ENCODE results near the gene HSF2BP.

The HSF2BP gene

DNA sequence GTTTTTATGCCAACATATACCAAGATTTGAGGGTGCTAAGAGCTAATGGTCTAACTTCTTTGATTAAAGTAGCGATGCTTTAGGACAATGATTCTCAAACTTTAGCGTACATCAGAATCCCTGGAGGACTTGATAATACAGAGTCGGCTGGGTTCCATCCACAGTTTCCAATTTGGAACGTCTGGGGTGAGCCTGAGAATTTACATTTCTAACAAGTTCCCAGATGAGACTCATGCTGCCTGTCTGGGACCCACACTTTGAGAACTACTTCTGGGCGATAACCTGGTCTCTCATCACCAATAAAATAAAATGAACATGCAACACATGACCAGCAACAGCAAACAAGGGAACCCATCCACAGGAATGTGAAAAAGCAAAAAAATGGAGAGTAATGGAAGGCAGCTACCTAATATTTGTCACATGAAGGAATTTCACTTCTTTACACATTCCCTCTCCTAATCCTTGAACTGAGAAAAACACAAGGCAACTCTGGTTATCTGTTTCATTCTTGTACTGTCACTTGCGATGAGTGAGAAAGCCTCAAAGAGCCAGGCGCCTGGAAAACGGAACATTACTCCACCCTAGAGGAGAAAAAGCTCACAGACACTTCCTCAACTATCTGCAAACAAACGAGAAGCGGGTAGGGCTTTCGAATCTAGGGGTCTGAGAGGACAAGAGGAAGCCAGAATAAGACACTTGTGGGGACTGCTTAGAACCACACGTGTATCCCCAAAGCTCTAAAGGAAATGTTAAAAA, 14.0 kb downstream of the HSF2BP start:
- in situ Hi-C loops (cut with HindIII; ENCODE audit: low pct_ligation_motif_present, low sequenced_read_pairs): no loop called here
- TF ChIP-seq, protein P1, sequence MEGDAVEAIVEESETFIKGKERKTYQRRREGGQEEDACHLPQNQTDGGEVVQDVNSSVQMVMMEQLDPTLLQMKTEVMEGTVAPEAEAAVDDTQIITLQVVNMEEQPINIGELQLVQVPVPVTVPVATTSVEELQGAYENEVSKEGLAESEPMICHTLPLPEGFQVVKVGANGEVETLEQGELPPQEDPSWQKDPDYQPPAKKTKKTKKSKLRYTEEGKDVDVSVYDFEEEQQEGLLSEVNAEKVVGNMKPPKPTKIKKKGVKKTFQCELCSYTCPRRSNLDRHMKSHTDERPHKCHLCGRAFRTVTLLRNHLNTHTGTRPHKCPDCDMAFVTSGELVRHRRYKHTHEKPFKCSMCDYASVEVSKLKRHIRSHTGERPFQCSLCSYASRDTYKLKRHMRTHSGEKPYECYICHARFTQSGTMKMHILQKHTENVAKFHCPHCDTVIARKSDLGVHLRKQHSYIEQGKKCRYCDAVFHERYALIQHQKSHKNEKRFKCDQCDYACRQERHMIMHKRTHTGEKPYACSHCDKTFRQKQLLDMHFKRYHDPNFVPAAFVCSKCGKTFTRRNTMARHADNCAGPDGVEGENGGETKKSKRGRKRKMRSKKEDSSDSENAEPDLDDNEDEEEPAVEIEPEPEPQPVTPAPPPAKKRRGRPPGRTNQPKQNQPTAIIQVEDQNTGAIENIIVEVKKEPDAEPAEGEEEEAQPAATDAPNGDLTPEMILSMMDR (IDR thresholded peaks at IDR 0.05; ENCODE audit: low read depth, low read length, missing control alignments): peak; percentile 82
- H3K27me3 ChIP-seq (replicated peaks): no peaks in the 10 kb centered on the region
- H3K27ac ChIP-seq: peak overlapping the region; percentile 65
- no peaks in the 10 kb centered on the region for H3K36me3 ChIP-seq (replicated peaks)
- DNase-seq: peak; percentile 84
- no peak overlapping the region for H3K4me3 ChIP-seq (ENCODE audit: low read depth, low read length)

DNA sequence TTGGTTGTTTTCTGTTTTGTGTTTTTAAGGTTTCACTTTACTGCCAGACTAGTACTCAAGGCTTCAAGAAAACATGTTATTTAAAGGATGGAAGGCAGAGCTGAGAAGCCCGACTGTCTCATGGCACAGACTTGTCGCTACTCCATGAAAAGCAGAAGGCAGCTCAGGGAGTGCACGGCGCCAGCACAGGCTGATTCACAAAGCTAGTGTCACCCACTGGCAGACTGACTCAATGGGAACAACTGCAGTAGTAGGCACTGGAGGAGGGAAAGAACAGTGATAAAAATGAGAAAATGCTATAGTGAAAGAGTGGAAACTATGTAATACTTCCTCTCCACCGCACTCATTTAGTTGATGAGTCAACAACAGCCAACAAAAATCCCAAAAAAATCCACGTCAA, 14.7 kb downstream of the HSF2BP start:
- in situ Hi-C loops (cut with HindIII; ENCODE audit: low pct_ligation_motif_present, low sequenced_read_pairs): no loop called here
- TF ChIP-seq, protein P1 (IDR thresholded peaks at IDR 0.05; ENCODE audit: low read depth, low read length, missing control alignments): no peak

DNA sequence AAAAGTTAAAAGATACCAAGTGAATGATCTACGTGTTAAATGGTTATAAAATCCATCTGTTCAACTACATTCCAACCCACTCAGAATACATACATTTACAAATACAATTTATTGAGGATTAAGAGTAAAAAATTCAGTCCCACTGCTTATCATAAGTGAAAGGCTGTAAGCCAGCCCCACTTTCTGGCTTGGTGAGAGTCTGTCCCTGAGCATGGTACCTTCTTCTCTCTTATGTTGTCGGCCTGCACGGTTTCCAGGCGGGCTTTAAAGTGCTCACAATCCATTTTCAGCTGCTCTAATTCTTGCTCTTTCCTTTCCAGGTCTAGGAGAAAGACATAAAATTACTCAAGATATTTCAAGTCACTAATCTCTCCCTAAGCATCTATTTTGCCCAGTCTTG, 15.2 kb downstream of the HSF2BP start:
- H3K27me3 ChIP-seq (replicated peaks): no peaks in the 10 kb centered on the region
- no peaks in the 10 kb centered on the region for H3K36me3 ChIP-seq (replicated peaks)
- H3K4me3 ChIP-seq (ENCODE audit: low read depth, low read length): no peak overlapping the region
- in situ Hi-C loops (cut with HindIII; ENCODE audit: low pct_ligation_motif_present, low sequenced_read_pairs): no loop called here
- DNase-seq: no peak
- TF ChIP-seq, protein P1 (IDR thresholded peaks at IDR 0.05; ENCODE audit: low read depth, low read length, missing control alignments): no peak
- peak overlapping the region; percentile 65 for H3K27ac ChIP-seq

More for the DNA sequence above, 14.7 kb downstream of the HSF2BP start:
- Histone ChIP-seq H3K27ac (peak overlapping the region; percentile 65), H3K4me3 (ENCODE audit: low read depth, low read length) (no peak overlapping the region), H3K36me3 (replicated peaks) (no peaks in the 10 kb centered on the region), H3K27me3 (replicated peaks) (no peaks in the 10 kb centered on the region)
- DNase-seq: peak; percentile 59

DNA sequence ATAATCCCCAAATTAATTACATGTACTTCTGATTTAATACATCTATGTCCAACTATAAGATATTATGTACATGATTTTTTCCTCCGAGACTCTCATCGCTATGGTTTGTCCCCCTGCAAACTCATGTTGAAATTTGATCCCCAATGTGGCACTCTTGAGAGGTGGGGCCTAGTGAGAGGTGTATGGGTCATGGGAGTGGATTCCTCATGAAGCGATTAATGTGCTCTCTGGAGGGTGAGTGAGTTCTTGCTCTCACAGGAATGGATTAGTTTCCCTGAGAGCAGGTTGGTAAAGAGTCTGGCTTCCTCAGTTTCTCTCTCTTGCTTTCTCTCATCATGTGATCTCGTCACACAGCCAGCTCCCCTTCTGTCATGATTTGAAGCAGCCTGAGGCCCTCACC, 16.1 kb downstream of the HSF2BP start:
- no peak overlapping the region for H3K27ac ChIP-seq
- TF ChIP-seq, protein P1 (IDR thresholded peaks at IDR 0.05; ENCODE audit: low read depth, low read length, missing control alignments): no peak
- no peak for DNase-seq
- no peaks in the 10 kb centered on the region for H3K27me3 ChIP-seq (replicated peaks)
- no peaks in the 10 kb centered on the region for H3K36me3 ChIP-seq (replicated peaks)
- H3K4me3 ChIP-seq (ENCODE audit: low read depth, low read length): no peak overlapping the region
- in situ Hi-C loops (cut with HindIII; ENCODE audit: low pct_ligation_motif_present, low sequenced_read_pairs): no loop called here

DNA sequence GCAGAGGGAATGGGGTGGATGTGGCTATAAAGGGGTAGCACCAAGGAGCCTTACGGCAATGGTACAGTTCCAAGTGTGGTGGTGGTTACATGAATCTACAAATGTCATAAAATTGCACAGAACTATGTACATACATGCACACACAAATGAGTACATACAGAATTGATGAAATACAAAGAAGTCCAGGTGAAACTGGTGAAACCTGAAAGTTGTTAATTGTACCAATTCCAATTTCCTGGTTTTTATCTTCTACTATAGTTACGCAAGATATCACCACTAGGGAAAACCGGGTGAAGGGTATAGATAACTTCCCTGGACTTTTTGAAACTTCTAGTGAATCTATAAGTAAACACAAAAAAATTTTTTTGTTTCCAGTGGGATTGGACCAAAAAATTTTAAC, 18.9 kb downstream of the HSF2BP start:
- TF ChIP-seq, protein P1 (IDR thresholded peaks at IDR 0.05; ENCODE audit: low read depth, low read length, missing control alignments): no peak
- Histone ChIP-seq H3K27me3 (replicated peaks) (no peaks in the 10 kb centered on the region), H3K27ac (no peak overlapping the region), H3K4me3 (ENCODE audit: low read depth, low read length) (no peak overlapping the region), H3K36me3 (replicated peaks) (no peaks in the 10 kb centered on the region)
- in situ Hi-C loops (cut with HindIII; ENCODE audit: low pct_ligation_motif_present, low sequenced_read_pairs): no loop called here
- no peak for DNase-seq

Data from brain microvascular endothelial cell (primary cell).